HG02571 (cell line): ENCODE measurements around the gene ERCC4.

Experiments used
- ATAC-seq: cut with Tn5 transposase; IDR thresholded peaks from one replicate; pipeline ENCODE4 v1.9.1; 2021; ENCODE audit warnings: mild to moderate bottlenecking, moderate library complexity; ENCODE audit not compliant: unreplicated experiment

ERCC4 gene

GRCh38 chr16:13992322-13992721 lies 72.4 kb downstream of the ERCC4 start:
- ATAC-seq: no peak

- no peak for ATAC-seq
Observed at GRCh38 chr16:13992976-13993375, 73.0 kb downstream of the ERCC4 start.

- no peak for ATAC-seq
Observed at GRCh38 chr16:13994239-13995106, 74.5 kb downstream of the ERCC4 start.

- ATAC-seq: no peak
Observed at GRCh38 chr16:13995194-13995593, 75.2 kb downstream of the ERCC4 start.

GRCh38 chr16:13996778-13997288 lies 76.9 kb downstream of the ERCC4 start:
- ATAC-seq: no peak

- no peak for ATAC-seq
Observed at GRCh38 chr16:13997526-13997925, 77.6 kb downstream of the ERCC4 start.

GRCh38 chr16:13997933-13998332 lies 78.0 kb downstream of the ERCC4 start:
- no peak for ATAC-seq

GRCh38 chr16:13999071-13999894 lies 79.3 kb downstream of the ERCC4 start:
- no peak for ATAC-seq

- ATAC-seq: no peak
Observed at GRCh38 chr16:13999895-14000425, 80.0 kb downstream of the ERCC4 start.

GRCh38 chr16:14001521-14001920 lies 81.6 kb downstream of the ERCC4 start:
- ATAC-seq: no peak
